SU-DHL-6 (cell line): ENCODE measurements around the gene PIGN.

Experiments used
- CTCF ChIP-seq: fragments of 200-600 bp; sonication (generic); IDR thresholded peaks from one replicate; pipeline ENCODE4 v1.5.1; 2017; ENCODE audit warnings: antibody characterized with exemption, mild to moderate bottlenecking, low read length, moderate library complexity; ENCODE audit not compliant: insufficient read depth, poor library complexity, severe bottlenecking
- EZH2phosphoT487 ChIP-seq: fragments of 200-600 bp; sonication (generic), shearing (Covaris generic); conservative IDR thresholded peaks from 2 replicates; pipeline ENCODE4 v1.6.1; 2018; ENCODE audit warnings: mild to moderate bottlenecking, antibody characterized with exemption, low read length, moderate library complexity, mixed read lengths

- TF ChIP-seq CTCF, result no peak
- no peak for TF ChIP-seq EZH2phosphoT487
Observed at GRCh38 chr18:62106271-62106670, 80.6 kb downstream of the PIGN start.
